H9 (cell line): ENCODE data around the gene METTL8. TPM values are rescaled to one million over a fixed set of nuclear protein-coding genes. Genes with fewer than 3 reads are reported as not detected.

Experiments used
- DNase-seq: peaks from one replicate; pipeline ENCODE4 v3.0.0-alpha.2; 2017
- H2AFZ ChIP-seq: one replicate; pipeline ENCODE4 v1.6.1; 2013; ENCODE audit warnings: mild to moderate bottlenecking, low read length, control low read depth, moderate library complexity
- H2AK5ac ChIP-seq: 2 replicates; pipeline ENCODE4 v1.6.1; 2013; ENCODE audit warnings: low read length, control low read depth, mixed read lengths; ENCODE audit not compliant: insufficient read length
- H2BK120ac ChIP-seq: one replicate; pipeline ENCODE4 v1.6.1; 2013; ENCODE audit warnings: low read depth, mild to moderate bottlenecking, low read length, control low read depth, inconsistent platforms; ENCODE audit not compliant: poor library complexity, severe bottlenecking
- H2BK12ac ChIP-seq: 2 replicates; pipeline ENCODE4 v1.6.1; 2013; ENCODE audit warnings: low read length, control low read depth, mixed read lengths, low read depth; ENCODE audit not compliant: insufficient read length
- H2BK15ac ChIP-seq: 2 replicates; pipeline ENCODE4 v1.6.1; 2013; ENCODE audit warnings: low read depth, low read length, control low read depth
- H2BK20ac ChIP-seq: one replicate; pipeline ENCODE4 v1.6.1; 2013; ENCODE audit warnings: low read depth, mild to moderate bottlenecking, low read length, control low read depth, inconsistent platforms; ENCODE audit not compliant: poor library complexity, severe bottlenecking
- H2BK5ac ChIP-seq: 2 replicates; pipeline ENCODE4 v1.6.1; 2013; ENCODE audit warnings: low read length, control low read depth, mixed read lengths; ENCODE audit not compliant: insufficient read length
- H3K14ac ChIP-seq: 2 replicates; pipeline ENCODE4 v1.6.1; 2013; ENCODE audit warnings: low read length, control low read depth; ENCODE audit not compliant: insufficient read depth
- H3K18ac ChIP-seq: 2 replicates; pipeline ENCODE4 v1.6.1; 2013; ENCODE audit warnings: low read depth, mild to moderate bottlenecking, mixed read lengths, low read length, control low read depth; ENCODE audit not compliant: insufficient read length
- H3K23ac ChIP-seq: 2 replicates; pipeline ENCODE4 v1.6.1; 2013; ENCODE audit warnings: low read length, control low read depth, mixed read lengths, low read depth; ENCODE audit not compliant: insufficient read length
- H3K23me2 ChIP-seq: 2 replicates; pipeline ENCODE4 v1.6.1; 2013; ENCODE audit warnings: low read depth, mild to moderate bottlenecking, mixed read lengths, low read length, control low read depth; ENCODE audit not compliant: insufficient read length, poor library complexity, severe bottlenecking
- H3K27ac ChIP-seq: 2 replicates; pipeline ENCODE4 v1.5.1; 2013; ENCODE audit warnings: low read length, control low read depth, mixed read lengths, low read depth; ENCODE audit not compliant: insufficient read length
- H3K27me3 ChIP-seq: 2 replicates; pipeline ENCODE4 v1.6.1; 2013; ENCODE audit warnings: low read length, control low read depth, inconsistent platforms; ENCODE audit not compliant: insufficient read depth
- H3K4ac ChIP-seq: 2 replicates; pipeline ENCODE4 v1.6.1; 2013; ENCODE audit warnings: low read depth, mild to moderate bottlenecking, control low read depth, inconsistent platforms, low read length, moderate library complexity
- H3K4me1 ChIP-seq: 2 replicates; pipeline ENCODE4 v1.6.1; 2013; ENCODE audit warnings: low read length, control low read depth, inconsistent platforms; ENCODE audit not compliant: insufficient read depth
- H3K4me2 ChIP-seq: 2 replicates; pipeline ENCODE4 v1.6.1; 2013; ENCODE audit warnings: low read length, control low read depth, mixed read lengths; ENCODE audit not compliant: insufficient read length, insufficient read depth
- H3K56ac ChIP-seq: 2 replicates; pipeline ENCODE4 v1.6.1; 2013; ENCODE audit warnings: low read depth, mild to moderate bottlenecking, mixed read lengths, low read length, control low read depth; ENCODE audit not compliant: insufficient read length
- H3K79me1 ChIP-seq: 2 replicates; pipeline ENCODE4 v1.6.1; 2013; ENCODE audit warnings: low read depth, mild to moderate bottlenecking, moderate library complexity, low read length, control low read depth, inconsistent platforms; ENCODE audit not compliant: insufficient read depth, poor library complexity, severe bottlenecking
- H3K79me2 ChIP-seq: 2 replicates; pipeline ENCODE4 v1.6.1; 2013; ENCODE audit warnings: low read length, control low read depth, inconsistent platforms; ENCODE audit not compliant: insufficient read depth
- H3K9ac ChIP-seq: 2 replicates; pipeline ENCODE4 v1.6.1; 2013; ENCODE audit warnings: low read length, control low read depth, mixed read lengths; ENCODE audit not compliant: insufficient read length; ENCODE audit errors: extremely low read depth
- H3K9me3 ChIP-seq: one replicate; pipeline ENCODE4 v1.6.1; 2013; ENCODE audit warnings: low read depth, low read length, inconsistent platforms; ENCODE audit not compliant: control insufficient read depth
- H3T11ph ChIP-seq: one replicate; pipeline ENCODE4 v1.6.1; 2013; ENCODE audit warnings: mild to moderate bottlenecking, low read length, control low read depth, inconsistent platforms
- H4K20me1 ChIP-seq: one replicate; pipeline ENCODE4 v1.6.1; 2013; ENCODE audit not compliant: control insufficient read depth, insufficient read length, insufficient read depth
- H4K5ac ChIP-seq: 2 replicates; pipeline ENCODE4 v1.6.1; 2013; ENCODE audit warnings: low read depth, mild to moderate bottlenecking, mixed read lengths, low read length, control low read depth; ENCODE audit not compliant: insufficient read length
- H4K8ac ChIP-seq: replicated peaks from 2 replicates; pipeline ENCODE4 v1.6.1; 2013; ENCODE audit warnings: low read length, control low read depth, mixed read lengths, low read depth; ENCODE audit not compliant: insufficient read length
- H4K91ac ChIP-seq: 2 replicates; pipeline ENCODE4 v1.6.1; 2013; ENCODE audit warnings: low read depth, mild to moderate bottlenecking, moderate library complexity, mixed read lengths, low read length, control low read depth; ENCODE audit not compliant: insufficient read length
- H3K27ac Mint-ChIP-seq, 3 experiments: 2 replicates in 2 of 3; 3 replicates in 1 of 3; pipeline ENCODE4 v1.8.0; 2020 to 2021; ENCODE audit warnings: mixed read lengths in 3 of 3, mild to moderate bottlenecking in 1 of 3, moderate library complexity in 1 of 3
- H3K27me3 Mint-ChIP-seq: 2 replicates; pipeline ENCODE4 v1.8.0; 2021; ENCODE audit warnings: low read depth, mild to moderate bottlenecking, moderate library complexity, mixed read lengths
- H3K36me3 Mint-ChIP-seq, 3 experiments: 2 replicates in 2 of 3; 3 replicates in 1 of 3; pipeline ENCODE4 v1.8.0; 2020 to 2021; ENCODE audit warnings: low read depth in 3 of 3, mixed read lengths in 3 of 3; ENCODE audit not compliant: insufficient read depth in 1 of 3
- H3K4me1 Mint-ChIP-seq, 2 experiments: 2 replicates each; pipeline ENCODE4 v1.8.0; 2020; ENCODE audit warnings: mixed read lengths in 2 of 2
- H3K4me3 Mint-ChIP-seq, 2 experiments: 2 replicates in 1 of 2; 3 replicates in 1 of 2; pipeline ENCODE4 v1.8.0; 2020 to 2021; ENCODE audit warnings: mild to moderate bottlenecking in 2 of 2, mixed read lengths in 2 of 2, moderate library complexity in 1 of 2
- H3K9me3 Mint-ChIP-seq, 2 experiments: 2 replicates in 1 of 2; 3 replicates in 1 of 2; pipeline ENCODE4 v1.8.0; 2020; ENCODE audit warnings: mild to moderate bottlenecking in 2 of 2, mixed read lengths in 2 of 2, moderate library complexity in 1 of 2
- CTCF ChIP-seq: fragments of 200-600 bp; sonication (generic); conservative IDR thresholded peaks from 3 replicates; pipeline ENCODE4 v1.8.0; 2021; ENCODE audit warnings: antibody characterized with exemption, mild to moderate bottlenecking
- WGBS: extraction: QIAGEN DNeasy Blood & Tissue Kit; methylation state at CpG from one replicate; pipeline ENCODE4 v1.1.7; 2013; ENCODE audit warnings: missing lambda C conversion rate, low lambda C conversion rate, mixed read lengths; ENCODE audit not compliant: insufficient read length; ENCODE audit errors: extremely low coverage; 5-methylcytosine and 5-hydroxymethylcytosine counted together
- total RNA-seq: library from RNA; stranded (reverse); gene quantifications from 2 replicates; pipeline ENCODE4 v1.2.1, GENCODE V29; 2021

METTL8 gene
- total RNA-seq, 1 experiment from 2014 or later = 40.9 TPM

GRCh38 chr2:171389780-171390179 is 44.0 kb downstream of the METTL8 start:
- H3K4me1 ChIP-seq = peaks cover 9% of the 10 kb centered on the region; the same call in 1 of the 2 replicates
- Mint-ChIP-seq H3K9me3 (no peaks in the 10 kb centered on the region), H3K36me3 (peaks cover 0 to 5% (median 3%) of the 10 kb centered on the region in 3 experiments; a peak in 1 of 7 replicates), H3K27ac (no peak overlapping the region), H3K4me1 (peaks cover 53 to 56% of the 10 kb centered on the region in 2 experiments), H3K27me3 (no peaks in the 10 kb centered on the region), H3K4me3 (no peak overlapping the region)
- no peak for DNase-seq
- no peaks in the 10 kb centered on the region for H4K20me1 ChIP-seq
- H3K23ac ChIP-seq = no peak overlapping the region
- no peak overlapping the region for H2BK120ac ChIP-seq
- TF ChIP-seq CTCF = no peak
- no peaks in the 10 kb centered on the region; the same call in 1 of the 2 replicates for H3K79me2 ChIP-seq
- H2BK20ac ChIP-seq = no peak overlapping the region
- WGBS = no CpG with 5 or more reads among the region's 1 CpG
- no peak overlapping the region for H3K4ac ChIP-seq
- H2AFZ ChIP-seq = no peak overlapping the region
- H3K4me2 ChIP-seq = no peak overlapping the region
- no peak overlapping the region for H2BK12ac ChIP-seq
- no peak overlapping the region for H3K56ac ChIP-seq
- H3K23me2 ChIP-seq = no peaks in the 10 kb centered on the region
- H3K79me1 ChIP-seq = no peaks in the 10 kb centered on the region
- no peak overlapping the region for H3K9ac ChIP-seq
- no peak overlapping the region for H2AK5ac ChIP-seq
- no peak overlapping the region for H4K5ac ChIP-seq
- no peak overlapping the region for H4K91ac ChIP-seq
- no peak overlapping the region for H3K18ac ChIP-seq
- no peaks in the 10 kb centered on the region for H3K27me3 ChIP-seq
- no peak overlapping the region for H3K14ac ChIP-seq
- no peak overlapping the region for H3T11ph ChIP-seq
- H3K9me3 ChIP-seq = no peaks in the 10 kb centered on the region
- no peak overlapping the region for H2BK5ac ChIP-seq
- H3K27ac ChIP-seq = no peak overlapping the region
- H4K8ac ChIP-seq = no peak overlapping the region
- no peak overlapping the region for H2BK15ac ChIP-seq
